ENCODE measurements around the gene PDE2A.

DNA sequence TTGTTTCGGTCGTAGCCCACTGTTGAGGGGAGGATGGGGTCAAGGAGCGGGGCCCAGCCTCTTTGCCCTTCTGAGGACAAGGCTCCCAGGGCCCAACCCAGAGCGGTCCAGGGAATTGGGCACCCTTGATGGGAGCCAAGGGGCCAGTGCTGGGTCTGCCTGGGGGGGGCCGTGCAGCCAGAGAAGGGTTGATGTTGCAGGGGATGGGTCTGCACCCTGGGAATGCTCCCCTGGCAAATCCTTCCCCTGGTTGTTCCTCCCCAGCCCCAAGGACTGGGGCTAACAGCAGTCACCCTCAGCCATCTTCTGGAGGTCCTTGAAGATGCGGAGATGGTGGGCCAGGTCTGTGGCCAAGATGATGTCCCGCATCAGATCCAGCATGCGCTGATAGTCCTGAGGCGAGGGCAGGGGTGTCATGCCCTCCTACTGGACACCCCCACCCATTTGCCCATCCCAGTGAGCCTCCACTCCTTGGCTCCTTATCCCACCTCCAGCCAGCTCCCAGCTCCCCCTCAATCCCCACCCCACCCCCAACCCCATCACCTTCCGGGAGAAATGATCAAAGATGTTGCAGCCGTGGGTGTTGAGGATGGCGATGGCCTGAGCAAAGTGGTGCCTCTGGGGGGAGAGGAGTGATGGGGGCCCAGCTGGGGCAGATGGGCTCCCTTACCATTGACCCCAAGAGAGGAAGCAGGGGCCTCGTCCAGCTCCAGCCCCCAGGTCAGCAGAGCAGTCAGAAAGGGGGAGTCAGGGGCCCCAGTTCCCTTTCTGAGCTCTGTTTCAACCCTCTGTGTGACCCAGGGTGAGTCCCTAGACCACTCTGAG is 95.0 kb downstream of the PDE2A start:
- TF ChIP-seq, protein P1, sequence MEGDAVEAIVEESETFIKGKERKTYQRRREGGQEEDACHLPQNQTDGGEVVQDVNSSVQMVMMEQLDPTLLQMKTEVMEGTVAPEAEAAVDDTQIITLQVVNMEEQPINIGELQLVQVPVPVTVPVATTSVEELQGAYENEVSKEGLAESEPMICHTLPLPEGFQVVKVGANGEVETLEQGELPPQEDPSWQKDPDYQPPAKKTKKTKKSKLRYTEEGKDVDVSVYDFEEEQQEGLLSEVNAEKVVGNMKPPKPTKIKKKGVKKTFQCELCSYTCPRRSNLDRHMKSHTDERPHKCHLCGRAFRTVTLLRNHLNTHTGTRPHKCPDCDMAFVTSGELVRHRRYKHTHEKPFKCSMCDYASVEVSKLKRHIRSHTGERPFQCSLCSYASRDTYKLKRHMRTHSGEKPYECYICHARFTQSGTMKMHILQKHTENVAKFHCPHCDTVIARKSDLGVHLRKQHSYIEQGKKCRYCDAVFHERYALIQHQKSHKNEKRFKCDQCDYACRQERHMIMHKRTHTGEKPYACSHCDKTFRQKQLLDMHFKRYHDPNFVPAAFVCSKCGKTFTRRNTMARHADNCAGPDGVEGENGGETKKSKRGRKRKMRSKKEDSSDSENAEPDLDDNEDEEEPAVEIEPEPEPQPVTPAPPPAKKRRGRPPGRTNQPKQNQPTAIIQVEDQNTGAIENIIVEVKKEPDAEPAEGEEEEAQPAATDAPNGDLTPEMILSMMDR (IDR thresholded peaks at IDR 0.05; ENCODE audit: insufficient read depth, low read depth, low read length), result no peak
- no peak for TF ChIP-seq EZH2 (IDR thresholded peaks at IDR 0.05; ENCODE audit: insufficient read depth, low read length)

All from astrocyte (in vitro differentiated cells and primary cell).